GM12878 (cell line): Measurements from ENCODE around the gene PPIL3. TPM values are rescaled to one million over a fixed set of nuclear protein-coding genes. Genes with fewer than 3 reads are reported as not detected.

Experiments used
- ATAC-seq: fragments of 200-7000 bp; cut with Tn5 transposase; 3 replicates; pipeline ENCODE4 v1.9.1; 2020; ENCODE audit warnings: mild to moderate bottlenecking, moderate library complexity
- BruUV-seq: library from RNA; stranded (reverse); fragments of 400-500 nt; replicated peaks from 2 replicates; lab custom pipeline; 2021; lab: Mats Ljungman, UMichigan
- CTCF ChIA-PET: fragments of 300-600 bp; sonication (Branson Sonifier 250); formaldehyde crosslinking; extraction: SDS; loops from one replicate; lab custom pipeline; 2021; ENCODE audit warnings: inconsistent platforms; lab: Yijun Ruan, JAX
- POLR2A ChIA-PET: fragments of 350-600 bp; formaldehyde crosslinking; extraction: SDS; loops from one replicate; lab custom pipeline; 2021; ENCODE audit warnings: inconsistent platforms; lab: Charles Lee
- RAD21 ChIA-PET: fragments of 300-600 bp; sonication (Branson Sonifier 250); formaldehyde crosslinking; loops from one replicate; lab custom pipeline; 2023; ENCODE audit warnings: antibody characterized with exemption; ENCODE audit not compliant: unreplicated experiment; lab: Charles Lee
- SMC1A ChIA-PET: fragments of 300-600 bp; sonication (Branson Sonifier 250); formaldehyde crosslinking; loops from one replicate; lab custom pipeline; 2023; ENCODE audit not compliant: unreplicated experiment, uncharacterized antibody; lab: Charles Lee
- DNase-seq: peaks from one replicate; pipeline ENCODE4 v3.0.0-alpha.2; 2011; ENCODE audit warnings: low read depth, low spot score
- FAIRE-seq: peaks from 3 replicates; lab custom pipeline; 2011; peaks lifted over from hg19 to GRCh38; lab: Jason Lieb, UNC
- H2AFZ ChIP-seq: 2 replicates; pipeline ENCODE4 v1.6.0; 2011; ENCODE audit warnings: low read depth, low read length, control low read depth; ENCODE audit not compliant: control insufficient read depth
- H3K27ac ChIP-seq: 2 replicates; pipeline ENCODE4 v1.5.1; 2011; ENCODE audit warnings: control low read depth; ENCODE audit not compliant: control insufficient read depth, insufficient read depth
- H3K27me3 ChIP-seq, 2 experiments: replicated peaks in 1 of 2; 2 replicates each; pipeline versions ENCODE4 v1.6.0 to v1.6.1; 2011; ENCODE audit warnings: low read length in 1 of 2; ENCODE audit not compliant: control insufficient read depth in 2 of 2, insufficient read depth in 2 of 2
- H3K36me3 ChIP-seq, 2 experiments: 2 replicates each; pipeline ENCODE4 v1.5.1; 2011; ENCODE audit warnings: low read length in 1 of 2; ENCODE audit not compliant: control insufficient read depth in 2 of 2, insufficient read depth in 2 of 2
- H3K4me1 ChIP-seq: 2 replicates; pipeline ENCODE4 v1.6.1; 2011; ENCODE audit warnings: mild to moderate bottlenecking, low read length, moderate library complexity, mixed read lengths; ENCODE audit not compliant: control insufficient read depth, insufficient read depth
- H3K4me2 ChIP-seq: 2 replicates; pipeline ENCODE4 v1.6.0; 2011; ENCODE audit warnings: control low read depth; ENCODE audit not compliant: control insufficient read depth, insufficient read depth
- H3K4me3 ChIP-seq: fragments of 200-600 bp; sonication (generic); 2 replicates; pipeline ENCODE4 v1.5.1; 2016
- H3K79me2 ChIP-seq: 2 replicates; pipeline ENCODE4 v1.6.0; 2011; ENCODE audit warnings: low read length; ENCODE audit not compliant: control insufficient read depth, insufficient read depth
- H3K9ac ChIP-seq: 2 replicates; pipeline ENCODE4 v1.8.0; 2011; ENCODE audit warnings: low read length, control low read depth, mixed read lengths; ENCODE audit not compliant: control insufficient read depth, insufficient read depth
- H3K9me3 ChIP-seq: replicated peaks from 3 replicates; pipeline ENCODE4 v1.5.1; 2011; ENCODE audit warnings: mild to moderate bottlenecking, low read length; ENCODE audit not compliant: control insufficient read depth, insufficient read depth
- H4K20me1 ChIP-seq: 2 replicates; pipeline ENCODE4 v1.6.0; 2011; ENCODE audit not compliant: control insufficient read depth, insufficient read depth
- BACH1 ChIP-seq: fragments of 450-650 bp; IDR thresholded peaks from 2 replicates; pipeline ENCODE4 v1.6.1; 2017; ENCODE audit warnings: mild to moderate bottlenecking, borderline replicate concordance
- JUNB ChIP-seq: IDR thresholded peaks from 2 replicates; pipeline ENCODE4 v1.6.1; 2016; ENCODE audit warnings: antibody characterized with exemption, mild to moderate bottlenecking
- NFIC ChIP-seq: IDR thresholded peaks from 2 replicates; pipeline ENCODE4 v1.6.1; 2012; ENCODE audit warnings: low read depth, mild to moderate bottlenecking, inconsistent platforms, low read length, moderate library complexity
- POLR2AphosphoS5 ChIP-seq: IDR thresholded peaks from 2 replicates; pipeline ENCODE4 v1.6.1; 2011; ENCODE audit warnings: mild to moderate bottlenecking, low read length, inconsistent platforms
- RAD51 ChIP-seq: fragments of 450-650 bp; IDR thresholded peaks from 2 replicates; pipeline ENCODE4 v1.6.1; 2016; ENCODE audit warnings: moderate library complexity, mild to moderate bottlenecking, inconsistent platforms
- SREBF1 ChIP-seq: IDR thresholded peaks from 2 replicates; pipeline ENCODE4 v1.6.1; 2012; ENCODE audit warnings: mild to moderate bottlenecking, low read length
- WGBS: methylation state at CpG from one replicate; pipeline ENCODE4 v1.1.6; 2016; ENCODE audit warnings: low lambda C conversion rate; ENCODE audit not compliant: insufficient replicate concordance, insufficient coverage; ENCODE audit errors: missing lambda C conversion rate; 5-methylcytosine and 5-hydroxymethylcytosine counted together
- in situ Hi-C: fragments of 300-500 bp; cut with MboI; formaldehyde crosslinking; loops from 9 replicates; pipeline ENCODE4 v1.14.3; 2018; ENCODE audit warnings: mixed read lengths
- intact Hi-C: fragments of 100-400 bp; cut with micrococcal nuclease; formaldehyde crosslinking; loops from one replicate; pipeline ENCODE4 v1.14.2; 2022; ENCODE audit not compliant: unreplicated experiment
- polyA plus RNA-seq, 11 experiments: library from polyadenylated mRNA; depleted of rRNA in 4 of 11; unstranded in 6 of 11; stranded (reverse) in 5 of 11; fragments of >200 nt; fragmentation: Nextera tagmentation in 4 of 11; fragmentation: Illumina TruSeq in 1 of 11; extraction: Ambion mirVana in 4 of 11; extraction: Trizol in 1 of 11; gene quantifications; 1 replicate in 1 of 11; 2 replicates in 10 of 11; pipeline versions ENCODE4 v1.2.1 to v1.2.3, GENCODE V29; 2011 to 2016; ENCODE audit warnings: inconsistent platforms in 2 of 11, missing spikeins in 2 of 11, low read depth in 1 of 11
- total RNA-seq, 4 experiments: library from RNA; depleted of rRNA in 3 of 4; stranded (reverse); fragments of >200 nt in 3 of 4; fragmentation: Illumina TruSeq in 1 of 4; extraction: Trizol in 1 of 4; gene quantifications; 2 replicates each; pipeline versions ENCODE4 v1.2.1 to v1.2.3, GENCODE V29; 2013 to 2021
- TF ChIP-seq, protein P1 (sequence below): fragments of 450-650 bp; IDR thresholded peaks from 2 replicates; pipeline ENCODE4 v1.6.1; 2018; ENCODE audit warnings: mild to moderate bottlenecking, low read depth, moderate library complexity; ENCODE audit not compliant: partially characterized antibody
- TF ChIP-seq, protein P2 (sequence below): fragments of 450-650 bp; conservative IDR thresholded peaks from 2 replicates; pipeline ENCODE4 v1.6.1; 2017; ENCODE audit warnings: mild to moderate bottlenecking, moderate library complexity
- TF ChIP-seq, protein P3 (sequence below): fragments of 450-650 bp; IDR thresholded peaks from 2 replicates; pipeline ENCODE4 v1.6.1; 2017; ENCODE audit warnings: mild to moderate bottlenecking

The PPIL3 gene
- total and polyA plus RNA-seq, 10 of the 15 experiments (the other 5 are each of a cell fraction or from before 2014, with no cell fraction given) = 33.8 to 176 (median 59.1) TPM

DNA sequence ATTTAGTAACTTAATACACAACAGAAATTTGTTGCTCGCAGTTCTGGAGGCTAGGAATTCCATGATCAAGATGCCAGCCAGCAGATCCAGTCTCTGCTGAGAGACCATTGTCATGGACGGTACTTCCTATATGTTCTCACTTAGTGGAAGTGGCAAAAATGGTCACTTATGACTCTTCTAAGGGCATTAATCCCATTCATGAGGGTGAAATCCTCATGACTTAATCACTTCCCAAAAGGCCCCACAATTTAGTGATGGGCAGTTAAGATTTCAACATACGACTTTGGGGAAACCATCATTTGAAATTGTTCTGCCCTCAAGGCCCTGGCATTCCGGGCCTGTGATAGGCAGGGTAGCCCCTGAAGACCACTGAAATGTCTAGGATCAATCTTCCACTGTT, 54.2 kb downstream of the PPIL3 start (continued):
- TF ChIP-seq, protein P1, sequence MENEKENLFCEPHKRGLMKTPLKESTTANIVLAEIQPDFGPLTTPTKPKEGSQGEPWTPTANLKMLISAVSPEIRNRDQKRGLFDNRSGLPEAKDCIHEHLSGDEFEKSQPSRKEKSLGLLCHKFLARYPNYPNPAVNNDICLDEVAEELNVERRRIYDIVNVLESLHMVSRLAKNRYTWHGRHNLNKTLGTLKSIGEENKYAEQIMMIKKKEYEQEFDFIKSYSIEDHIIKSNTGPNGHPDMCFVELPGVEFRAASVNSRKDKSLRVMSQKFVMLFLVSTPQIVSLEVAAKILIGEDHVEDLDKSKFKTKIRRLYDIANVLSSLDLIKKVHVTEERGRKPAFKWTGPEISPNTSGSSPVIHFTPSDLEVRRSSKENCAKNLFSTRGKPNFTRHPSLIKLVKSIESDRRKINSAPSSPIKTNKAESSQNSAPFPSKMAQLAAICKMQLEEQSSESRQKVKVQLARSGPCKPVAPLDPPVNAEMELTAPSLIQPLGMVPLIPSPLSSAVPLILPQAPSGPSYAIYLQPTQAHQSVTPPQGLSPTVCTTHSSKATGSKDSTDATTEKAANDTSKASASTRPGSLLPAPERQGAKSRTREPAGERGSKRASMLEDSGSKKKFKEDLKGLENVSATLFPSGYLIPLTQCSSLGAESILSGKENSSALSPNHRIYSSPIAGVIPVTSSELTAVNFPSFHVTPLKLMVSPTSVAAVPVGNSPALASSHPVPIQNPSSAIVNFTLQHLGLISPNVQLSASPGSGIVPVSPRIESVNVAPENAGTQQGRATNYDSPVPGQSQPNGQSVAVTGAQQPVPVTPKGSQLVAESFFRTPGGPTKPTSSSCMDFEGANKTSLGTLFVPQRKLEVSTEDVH = no peak
- TF ChIP-seq BACH1 (no peak), RAD51 (no peak), JUNB (no peak), POLR2AphosphoS5 (no peak)
- TF ChIP-seq, protein P2, sequence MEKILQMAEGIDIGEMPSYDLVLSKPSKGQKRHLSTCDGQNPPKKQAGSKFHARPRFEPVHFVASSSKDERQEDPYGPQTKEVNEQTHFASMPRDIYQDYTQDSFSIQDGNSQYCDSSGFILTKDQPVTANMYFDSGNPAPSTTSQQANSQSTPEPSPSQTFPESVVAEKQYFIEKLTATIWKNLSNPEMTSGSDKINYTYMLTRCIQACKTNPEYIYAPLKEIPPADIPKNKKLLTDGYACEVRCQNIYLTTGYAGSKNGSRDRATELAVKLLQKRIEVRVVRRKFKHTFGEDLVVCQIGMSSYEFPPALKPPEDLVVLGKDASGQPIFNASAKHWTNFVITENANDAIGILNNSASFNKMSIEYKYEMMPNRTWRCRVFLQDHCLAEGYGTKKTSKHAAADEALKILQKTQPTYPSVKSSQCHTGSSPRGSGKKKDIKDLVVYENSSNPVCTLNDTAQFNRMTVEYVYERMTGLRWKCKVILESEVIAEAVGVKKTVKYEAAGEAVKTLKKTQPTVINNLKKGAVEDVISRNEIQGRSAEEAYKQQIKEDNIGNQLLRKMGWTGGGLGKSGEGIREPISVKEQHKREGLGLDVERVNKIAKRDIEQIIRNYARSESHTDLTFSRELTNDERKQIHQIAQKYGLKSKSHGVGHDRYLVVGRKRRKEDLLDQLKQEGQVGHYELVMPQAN = no peak

DNA sequence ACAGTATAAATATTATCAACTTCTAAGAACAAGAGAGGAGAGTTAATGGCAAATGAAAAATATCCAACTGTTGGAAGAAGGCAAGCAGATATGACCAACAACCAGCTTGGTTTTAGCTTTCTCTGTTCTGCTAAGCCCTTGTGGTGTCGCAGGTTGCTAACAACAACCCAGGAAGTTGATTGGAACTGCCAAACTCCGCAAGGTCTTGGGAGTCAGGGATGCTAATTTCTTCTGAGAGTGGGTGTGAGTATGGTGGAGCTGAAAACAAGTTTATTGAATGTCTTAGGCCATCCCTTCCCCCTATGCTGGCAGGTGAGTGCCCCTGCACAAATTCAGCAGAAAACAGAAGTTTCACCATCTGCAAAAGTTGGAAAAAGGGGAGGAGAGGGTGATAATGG, 59.6 kb downstream of the PPIL3 start:
- Histone ChIP-seq H2AFZ (no peak overlapping the region), H3K4me1 (no peaks in the 10 kb centered on the region), H3K36me3 (no peaks in the 10 kb centered on the region; a peak in 1 of 4 replicates), H3K4me3 (no peak overlapping the region), H3K9ac (no peak overlapping the region), H4K20me1 (no peaks in the 10 kb centered on the region), H3K27ac (no peak overlapping the region), H3K79me2 (no peaks in the 10 kb centered on the region), H3K27me3 (no peaks in the 10 kb centered on the region), H3K9me3 (no peaks in the 10 kb centered on the region), H3K4me2 (no peak overlapping the region)
- ChIA-PET CTCF (no interaction called here), POLR2A (interaction anchor here (1.5 kb wide), 1 partner anchor 15 kb away, joined by 4 read pairs; no protein-coding TSS in a partner anchor), RAD21 (no interaction called here), SMC1A (interaction anchor here (1.2 kb wide), 1 partner anchor 20 kb away, joined by 4 read pairs; no protein-coding TSS in a partner anchor)
- no peak for DNase-seq
- WGBS = 100% methylated on average over 2 of the region's 2 CpGs
- in situ Hi-C loops (no loop called here), intact Hi-C loops (no loop called here)
- FAIRE-seq = no peak
- TF ChIP-seq SREBF1 = no peak
- TF ChIP-seq NFIC = no peak
- TF ChIP-seq, protein P3, sequence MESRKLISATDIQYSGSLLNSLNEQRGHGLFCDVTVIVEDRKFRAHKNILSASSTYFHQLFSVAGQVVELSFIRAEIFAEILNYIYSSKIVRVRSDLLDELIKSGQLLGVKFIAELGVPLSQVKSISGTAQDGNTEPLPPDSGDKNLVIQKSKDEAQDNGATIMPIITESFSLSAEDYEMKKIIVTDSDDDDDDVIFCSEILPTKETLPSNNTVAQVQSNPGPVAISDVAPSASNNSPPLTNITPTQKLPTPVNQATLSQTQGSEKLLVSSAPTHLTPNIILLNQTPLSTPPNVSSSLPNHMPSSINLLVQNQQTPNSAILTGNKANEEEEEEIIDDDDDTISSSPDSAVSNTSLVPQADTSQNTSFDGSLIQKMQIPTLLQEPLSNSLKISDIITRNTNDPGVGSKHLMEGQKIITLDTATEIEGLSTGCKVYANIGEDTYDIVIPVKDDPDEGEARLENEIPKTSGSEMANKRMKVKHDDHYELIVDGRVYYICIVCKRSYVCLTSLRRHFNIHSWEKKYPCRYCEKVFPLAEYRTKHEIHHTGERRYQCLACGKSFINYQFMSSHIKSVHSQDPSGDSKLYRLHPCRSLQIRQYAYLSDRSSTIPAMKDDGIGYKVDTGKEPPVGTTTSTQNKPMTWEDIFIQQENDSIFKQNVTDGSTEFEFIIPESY = no peak
- BruUV-seq = no TSS peak
- no peak; the same call in 2 of the 3 replicates for ATAC-seq
